ENCODE measurements around the gene MIA2.
A peak's percentile ranks its signal among the peaks of the same experiment; 100 is the strongest.

The MIA2 gene

GRCh38 chr14:39393289-39393688 is 159.6 kb downstream of the MIA2 start:
- H3K27ac ChIP-seq, result no peak overlapping the region
- peak; percentile 48 for DNase-seq (ENCODE audit: low spot score)
- no peak for TF ChIP-seq CTCF (conservative IDR thresholded peaks at IDR 0.05; ENCODE audit: low read depth)
- CTCF ChIA-PET, result no interaction called here
- POLR2A ChIA-PET (ENCODE audit: low non-redundant PET), result no interaction called here

GRCh38 chr14:39395555-39396254 is 162.0 kb downstream of the MIA2 start:
- POLR2A ChIA-PET (ENCODE audit: low non-redundant PET), result interaction anchor here (0.6 kb wide), 1 partner anchor 182 kb away, joined by 4 read pairs; no protein-coding TSS in a partner anchor
- CTCF ChIA-PET, result interaction anchor here (0.6 kb wide), 1 partner anchor 289 kb away, joined by 6 read pairs; no protein-coding TSS in a partner anchor
- DNase-seq (ENCODE audit: low spot score), result peak; percentile 32
- no peak for TF ChIP-seq CTCF (conservative IDR thresholded peaks at IDR 0.05; ENCODE audit: low read depth)
- H3K27ac ChIP-seq, result no peak overlapping the region

GRCh38 chr14:39396448-39396847 is 162.7 kb downstream of the MIA2 start:
- H3K27ac ChIP-seq, result no peak overlapping the region
- POLR2A ChIA-PET (ENCODE audit: low non-redundant PET), result no interaction called here
- DNase-seq (ENCODE audit: low spot score), result no peak
- no peak for TF ChIP-seq CTCF (conservative IDR thresholded peaks at IDR 0.05; ENCODE audit: low read depth)
- CTCF ChIA-PET, result no interaction called here

- DNase-seq (ENCODE audit: low spot score), result no peak
- POLR2A ChIA-PET (ENCODE audit: low non-redundant PET), result no interaction called here
- CTCF ChIA-PET, result interaction anchor here (0.6 kb wide), 1 partner anchor 118 kb away, joined by 10 read pairs; no protein-coding TSS in a partner anchor
- no peak overlapping the region for H3K27ac ChIP-seq
- no peak for TF ChIP-seq CTCF (conservative IDR thresholded peaks at IDR 0.05; ENCODE audit: low read depth)
Measured at GRCh38 chr14:39398382-39398781, 164.7 kb downstream of the MIA2 start.

GRCh38 chr14:39406560-39406959 is 172.8 kb downstream of the MIA2 start:
- no peak overlapping the region for H3K27ac ChIP-seq
- DNase-seq (ENCODE audit: low spot score), result no peak
- POLR2A ChIA-PET (ENCODE audit: low non-redundant PET), result no interaction called here
- CTCF ChIA-PET, result no interaction called here
- TF ChIP-seq CTCF (conservative IDR thresholded peaks at IDR 0.05; ENCODE audit: low read depth), result no peak

- ChIA-PET CTCF (interaction anchor here (0.6 kb wide), 1 partner anchor 985 kb away, joined by 4 read pairs; no protein-coding TSS in a partner anchor), POLR2A (ENCODE audit: low non-redundant PET) (no interaction called here)
- no peak overlapping the region for H3K27ac ChIP-seq
- no peak for TF ChIP-seq CTCF (conservative IDR thresholded peaks at IDR 0.05; ENCODE audit: low read depth)
- no peak for DNase-seq (ENCODE audit: low spot score)
Measured at GRCh38 chr14:39416072-39416471, 182.4 kb downstream of the MIA2 start.

All from RWPE1 (cell line).